Caki2 (cell line): ENCODE data around the gene XYLT2. TPM values are rescaled to one million over a fixed set of nuclear protein-coding genes. Genes with fewer than 3 reads are reported as not detected.
"Not testable (repeated sequence)": the region's sequence is repeated elsewhere in the genome, so short reads cannot be mapped to it uniquely, and the experiment has no call there.

Experiments used
- DNase-seq: peaks from one replicate; pipeline ENCODE4 v3.0.0-alpha.2; 2015; ENCODE audit warnings: low read depth
- in situ Hi-C: cut with HindIII; loops from 2 replicates; pipeline ENCODE4 v1.10.0; 2016; ENCODE audit warnings: low sequenced_read_pairs, low pct_unique_long_range_greater_than_20kb, mixed read lengths
- total RNA-seq: library from RNA; depleted of rRNA; stranded (reverse); fragments of >200 nt; shearing (Covaris generic); gene quantifications from 2 replicates; pipeline ENCODE4 v1.2.3, GENCODE V29; 2014; ENCODE audit warnings: low replicate concordance

The XYLT2 gene
- total RNA-seq, 1 experiment from 2014 or later, result 39.4 TPM

DNA sequence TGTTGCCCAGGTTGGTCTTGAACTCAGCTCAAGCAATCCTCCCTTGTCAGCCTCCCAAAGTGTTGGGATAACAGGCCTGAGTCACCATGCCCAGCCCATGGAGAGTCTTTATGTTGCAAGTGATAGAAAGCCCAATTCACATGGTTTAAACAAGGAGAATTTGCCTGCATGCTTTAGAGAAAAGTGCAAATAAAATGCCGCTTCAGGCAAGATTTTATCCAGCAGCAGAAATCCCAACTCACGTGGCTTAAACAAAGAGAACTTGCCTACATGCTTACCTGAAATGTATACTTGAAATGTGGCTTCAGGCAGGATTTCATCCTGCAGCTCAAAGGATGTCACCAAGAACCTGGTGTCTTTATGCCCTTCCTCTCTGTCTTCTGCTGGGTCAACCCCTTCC, 28.8 kb upstream of the XYLT2 start:
- in situ Hi-C loops, result no loop called here
- no peak for DNase-seq

DNA sequence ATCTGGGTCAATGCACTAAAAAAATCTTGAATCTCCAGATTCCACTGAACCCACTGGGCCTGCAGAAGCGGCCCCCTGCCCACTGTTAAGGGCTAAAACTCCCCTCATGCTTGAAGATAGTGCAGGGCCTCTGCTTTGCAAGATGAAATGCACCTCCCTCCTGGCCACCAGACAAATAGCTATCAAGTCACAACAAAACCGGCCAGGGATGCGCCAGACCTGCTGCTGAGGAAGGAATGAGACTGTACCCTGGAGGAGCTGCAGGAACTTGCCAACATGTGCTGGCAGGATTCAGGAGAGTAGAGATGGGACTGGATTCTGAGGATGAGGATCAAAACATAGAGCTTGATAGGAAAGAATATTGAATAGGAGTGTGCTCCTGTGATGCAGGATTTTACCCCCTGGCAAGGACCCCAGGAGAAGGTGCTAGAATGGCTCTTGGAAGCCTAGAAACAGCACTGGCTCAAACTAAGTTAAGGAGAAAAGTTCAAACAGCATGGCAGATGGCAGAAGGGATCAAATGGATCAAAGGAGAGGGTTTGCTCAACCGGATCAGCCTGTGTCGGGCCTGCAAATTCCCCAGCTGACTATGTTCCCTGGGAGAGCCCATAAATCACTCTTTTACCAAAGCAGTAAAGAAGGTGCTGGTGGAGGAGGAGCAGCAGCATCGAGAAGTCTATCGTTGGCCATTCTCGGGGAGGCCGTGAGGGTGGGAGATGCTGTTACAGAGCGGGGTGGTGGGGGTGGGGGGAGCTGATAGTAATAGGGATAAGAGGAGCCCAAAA, 27.2 kb upstream of the XYLT2 start:
- DNase-seq, result no peak
- in situ Hi-C loops, result no loop called here

DNA sequence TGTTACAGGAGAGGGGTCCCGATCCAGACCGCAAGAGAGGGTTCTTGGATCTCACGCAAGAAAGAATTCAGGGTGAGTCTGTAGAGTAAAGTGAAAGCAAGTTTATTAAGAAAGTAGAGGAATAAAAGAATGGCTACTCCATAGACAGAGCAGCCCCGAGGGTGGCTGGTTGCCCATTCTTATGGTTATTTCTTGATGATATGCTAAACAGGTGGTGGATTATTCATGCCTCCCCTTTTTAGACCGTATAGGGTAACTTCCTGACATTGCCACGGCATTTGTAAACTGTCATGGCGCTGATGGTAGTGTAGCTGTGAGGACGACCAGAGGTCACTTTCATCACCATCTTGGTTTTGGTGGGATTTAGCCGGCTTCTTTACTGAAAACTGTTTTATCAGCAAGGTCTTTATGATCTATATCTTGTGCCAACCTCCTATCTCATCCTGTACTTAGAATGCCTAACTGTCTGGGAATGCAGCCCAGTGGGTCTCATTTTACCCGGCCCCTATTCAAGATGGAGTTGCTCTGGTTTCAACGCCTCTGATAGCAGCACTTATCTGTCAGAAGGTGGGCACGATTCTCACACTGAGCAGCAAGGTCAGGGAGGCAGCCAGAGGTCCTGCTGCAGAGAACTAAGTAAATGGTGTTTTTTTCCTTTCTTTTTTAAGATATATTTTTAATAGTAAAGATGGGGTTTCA, 26.5 kb upstream of the XYLT2 start:
- in situ Hi-C loops, result no loop called here
- DNase-seq, result no peak

DNA sequence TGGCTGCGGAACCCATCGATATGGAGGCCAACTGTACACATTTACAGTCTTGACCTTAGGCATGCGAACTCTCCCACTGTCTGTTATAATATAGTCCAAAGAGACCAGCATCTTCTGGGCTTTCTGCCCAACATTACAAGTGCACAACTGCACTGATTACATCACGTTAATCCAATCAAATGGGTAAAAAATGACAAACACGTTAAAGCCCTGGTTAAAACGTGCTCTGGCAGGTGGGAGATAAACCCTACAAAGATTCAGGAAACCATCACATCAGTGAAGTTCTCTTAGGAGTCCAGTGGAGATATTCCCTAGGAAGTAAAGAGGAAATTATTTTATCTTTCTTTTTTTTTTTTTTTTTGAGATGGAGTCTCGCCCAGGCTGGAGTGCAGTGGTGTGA, 23.7 kb upstream of the XYLT2 start:
- in situ Hi-C loops, result no loop called here
- DNase-seq, result no peak

DNA sequence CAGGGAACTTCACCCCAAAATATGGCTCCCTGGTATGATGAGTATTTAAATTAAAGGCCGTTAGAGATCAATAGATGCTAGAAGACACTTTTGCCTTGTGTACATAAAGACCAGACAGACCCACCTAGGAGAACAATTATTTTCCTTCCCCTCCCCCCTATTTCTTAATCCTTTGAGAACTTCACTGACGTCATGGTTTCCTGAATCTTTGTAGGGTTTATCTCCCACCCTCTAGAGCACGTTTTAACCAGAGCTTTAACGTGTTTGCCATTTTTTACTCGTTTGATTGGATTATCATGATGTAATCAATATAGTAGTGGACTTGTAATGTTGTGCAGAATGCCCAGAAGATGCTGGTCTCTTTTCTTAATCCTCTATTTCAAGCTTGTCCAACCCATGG, 22.9 kb upstream of the XYLT2 start:
- in situ Hi-C loops, result no loop called here

DNA sequence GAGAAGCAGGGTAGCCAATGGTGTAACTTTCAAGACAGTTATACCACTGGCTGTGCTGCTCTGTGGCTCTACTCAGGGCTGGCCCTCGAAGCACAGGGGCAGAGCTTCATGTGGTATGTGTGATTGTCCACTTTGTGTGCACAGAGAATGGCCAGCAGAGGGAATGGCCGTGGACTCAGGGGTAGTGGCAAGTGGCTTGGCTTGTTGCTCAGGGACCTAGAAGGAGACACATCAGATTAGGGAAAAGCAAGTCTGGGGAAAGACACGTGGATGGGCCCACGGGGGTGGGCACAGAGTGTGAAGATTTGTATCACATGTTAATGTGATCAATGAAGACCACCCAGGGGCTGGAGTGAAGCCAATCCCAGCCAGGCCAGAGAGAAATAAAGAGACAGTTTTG, 20.0 kb upstream of the XYLT2 start:
- in situ Hi-C loops, result no loop called here
- no peak for DNase-seq

More for the DNA sequence above, 22.9 kb upstream of the XYLT2 start:
- no peak for DNase-seq

DNA sequence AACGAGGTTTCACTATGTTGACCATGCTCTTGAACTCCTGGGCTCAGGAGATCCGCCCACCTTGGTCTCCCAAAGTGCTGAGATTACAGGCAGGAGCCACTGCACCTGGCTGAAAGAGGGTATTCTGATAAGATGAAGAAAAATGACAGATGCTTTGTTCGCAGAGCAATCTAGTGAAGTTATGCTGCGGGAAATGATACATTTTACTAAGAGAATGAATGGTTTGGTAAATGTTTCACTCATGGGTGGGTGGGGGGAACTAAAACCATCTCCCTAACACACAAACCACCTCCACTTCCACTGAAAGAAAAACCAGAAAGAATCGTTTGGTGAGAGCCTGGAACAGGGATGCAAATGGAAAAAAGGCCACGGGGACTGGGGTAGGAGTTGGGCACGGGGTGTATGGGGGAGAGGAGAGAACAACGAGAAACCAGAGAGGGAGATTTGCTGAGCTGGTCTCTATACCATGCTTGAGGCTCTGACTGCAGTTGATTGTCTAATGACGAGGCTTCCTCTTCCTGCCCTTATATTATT, 19.0 kb upstream of the XYLT2 start:
- in situ Hi-C loops, result no loop called here
- DNase-seq, result no peak

DNA sequence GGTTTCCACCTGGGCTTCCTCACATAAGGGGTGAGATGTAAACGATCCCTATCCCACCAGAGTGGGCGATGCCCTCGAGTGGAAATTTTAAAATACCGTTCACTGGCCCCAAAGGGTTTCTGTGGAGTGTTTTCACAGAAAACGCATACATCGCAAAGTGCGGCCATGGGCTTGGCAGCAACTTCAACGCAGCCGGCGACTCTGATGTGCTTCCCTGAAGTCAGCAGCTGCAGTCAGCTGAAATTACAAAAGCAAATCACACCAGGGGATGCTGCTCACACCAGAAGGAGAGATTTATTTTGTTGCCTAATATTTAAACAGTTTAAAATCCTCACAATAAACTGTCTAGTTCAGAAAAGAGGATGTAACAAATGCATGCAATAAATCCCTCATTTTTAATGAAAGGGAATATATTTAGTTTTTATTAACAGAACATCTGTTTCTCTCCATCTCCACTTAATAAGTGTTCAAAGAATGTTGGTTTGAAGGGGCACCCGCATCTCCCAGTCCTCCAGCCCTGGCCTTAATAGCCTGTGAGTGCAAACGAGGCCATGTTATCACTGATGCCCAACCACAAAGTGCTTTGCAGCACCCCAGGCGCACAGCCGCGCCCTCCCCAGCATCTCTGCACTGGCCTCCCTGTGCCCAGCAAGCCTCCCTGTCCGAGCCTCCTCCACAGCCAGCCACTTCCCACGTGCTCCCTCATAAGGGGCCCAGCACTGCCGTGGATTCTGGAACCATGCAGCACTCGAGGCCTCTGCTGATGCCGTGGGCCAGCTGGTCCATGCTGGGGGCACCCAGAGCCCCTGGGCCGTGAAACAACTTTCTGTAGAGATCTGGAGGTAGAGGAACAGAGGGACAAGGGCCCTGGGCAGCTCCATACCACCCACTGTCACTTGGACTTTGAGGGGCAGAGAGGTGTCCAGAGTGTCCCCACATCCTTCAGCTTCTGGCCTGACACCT, 17.3 kb upstream of the XYLT2 start:
- DNase-seq, result no peak
- in situ Hi-C loops, result no loop called here

DNA sequence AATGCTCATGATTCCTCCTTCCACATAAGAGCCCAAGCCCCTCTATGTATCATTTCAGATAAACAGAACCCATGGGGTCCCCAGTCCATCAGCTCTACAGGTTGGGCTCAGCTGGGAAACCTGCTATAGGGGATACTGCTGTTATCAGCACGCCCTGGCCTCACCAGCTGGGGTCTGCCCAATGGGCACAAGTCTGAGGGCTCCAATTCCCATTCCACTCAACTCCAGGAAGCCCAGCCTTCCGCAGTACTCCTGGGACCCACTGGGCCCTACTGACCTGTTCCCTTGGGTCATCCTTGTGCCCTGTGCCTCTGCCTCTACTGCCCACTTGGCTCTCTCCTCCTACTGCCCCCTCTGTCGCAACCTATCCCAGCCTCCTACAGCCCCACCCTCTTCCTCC, 16.2 kb upstream of the XYLT2 start:
- no peak for DNase-seq
- in situ Hi-C loops, result no loop called here

DNA sequence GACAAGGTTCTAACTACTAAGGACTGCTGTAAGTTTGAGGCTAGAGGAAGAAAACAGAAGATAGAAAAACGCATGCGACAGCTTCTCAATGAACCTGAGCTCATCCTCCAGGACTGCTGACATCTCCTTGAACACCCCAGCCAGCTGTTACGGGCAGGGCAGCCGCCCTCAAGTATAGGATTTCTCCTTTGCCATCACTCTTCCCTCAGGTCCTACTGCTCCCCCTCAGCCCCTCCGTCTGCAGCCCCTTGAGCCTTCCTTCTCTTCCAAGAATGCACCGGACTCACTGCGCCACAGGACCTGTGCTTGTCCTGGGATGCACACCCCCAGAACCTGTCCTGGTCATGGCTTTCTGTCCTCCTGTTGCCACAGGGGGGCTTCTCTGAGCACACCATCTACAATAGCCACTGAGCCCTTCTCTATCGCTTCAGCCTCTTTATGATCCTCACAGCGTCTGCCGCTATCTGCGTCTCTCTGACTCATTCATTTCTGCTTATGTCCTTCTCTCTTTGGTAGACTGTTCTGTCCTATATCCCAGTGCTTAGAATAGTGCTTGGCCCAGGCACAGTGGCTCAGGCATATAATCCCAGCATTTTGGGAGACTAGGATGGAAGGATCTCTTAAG, 15.7 kb upstream of the XYLT2 start:
- DNase-seq, result no peak
- in situ Hi-C loops, result no loop called here

DNA sequence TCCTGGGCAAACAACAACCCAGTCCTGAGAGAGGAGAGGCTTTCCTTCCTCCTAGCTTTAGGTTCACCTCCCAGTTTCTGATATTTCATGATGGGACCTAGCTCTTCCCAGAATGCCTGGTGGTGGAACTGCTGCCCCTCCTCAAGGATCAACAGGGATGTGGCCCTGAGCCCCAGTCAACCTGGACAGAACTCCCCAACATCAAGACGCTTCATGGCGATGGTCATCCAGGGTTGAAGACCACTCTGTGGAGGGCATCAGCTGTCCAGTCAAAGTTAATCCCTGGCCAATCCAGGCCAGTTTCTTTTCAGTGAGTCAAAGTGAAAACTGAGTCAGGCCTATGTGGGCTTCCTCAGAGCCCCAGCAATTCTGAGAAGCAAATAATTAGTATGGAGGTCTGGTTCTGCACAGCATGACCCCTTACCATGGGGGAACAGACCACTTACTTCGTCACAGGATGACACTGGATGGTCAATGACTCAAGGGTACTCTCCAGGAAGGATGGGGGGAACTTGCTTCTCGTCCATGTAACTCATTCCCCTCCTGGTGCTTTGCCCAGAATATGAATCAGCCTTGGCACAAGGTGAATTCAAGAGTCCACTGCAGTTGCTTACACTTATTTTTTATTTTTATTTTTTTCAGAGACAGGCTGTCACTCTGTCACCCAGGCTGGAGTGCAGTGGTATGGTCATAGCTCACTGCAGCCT, 14.7 kb upstream of the XYLT2 start:
- DNase-seq, result no peak
- in situ Hi-C loops, result no loop called here

DNA sequence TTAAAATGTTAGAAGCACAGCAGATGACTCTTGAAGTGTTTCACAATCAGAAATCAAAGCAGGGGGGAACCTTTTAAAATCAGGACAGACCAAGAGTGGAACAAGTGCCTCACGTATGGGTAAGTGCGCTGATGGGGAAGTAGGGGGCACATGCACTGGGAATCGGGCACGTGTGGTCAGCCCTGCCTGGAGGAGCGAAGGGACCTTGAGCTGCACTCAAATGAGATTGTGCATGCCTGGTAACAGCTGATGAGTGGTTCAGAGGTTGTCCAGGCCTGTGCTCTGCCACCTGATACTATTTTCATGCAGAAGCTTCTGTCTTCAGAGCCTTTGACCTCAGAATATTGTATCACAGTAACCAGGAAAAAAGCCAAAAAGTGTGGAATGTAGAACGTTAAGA, 13.7 kb upstream of the XYLT2 start:
- in situ Hi-C loops, result no loop called here
- DNase-seq, result no peak

DNA sequence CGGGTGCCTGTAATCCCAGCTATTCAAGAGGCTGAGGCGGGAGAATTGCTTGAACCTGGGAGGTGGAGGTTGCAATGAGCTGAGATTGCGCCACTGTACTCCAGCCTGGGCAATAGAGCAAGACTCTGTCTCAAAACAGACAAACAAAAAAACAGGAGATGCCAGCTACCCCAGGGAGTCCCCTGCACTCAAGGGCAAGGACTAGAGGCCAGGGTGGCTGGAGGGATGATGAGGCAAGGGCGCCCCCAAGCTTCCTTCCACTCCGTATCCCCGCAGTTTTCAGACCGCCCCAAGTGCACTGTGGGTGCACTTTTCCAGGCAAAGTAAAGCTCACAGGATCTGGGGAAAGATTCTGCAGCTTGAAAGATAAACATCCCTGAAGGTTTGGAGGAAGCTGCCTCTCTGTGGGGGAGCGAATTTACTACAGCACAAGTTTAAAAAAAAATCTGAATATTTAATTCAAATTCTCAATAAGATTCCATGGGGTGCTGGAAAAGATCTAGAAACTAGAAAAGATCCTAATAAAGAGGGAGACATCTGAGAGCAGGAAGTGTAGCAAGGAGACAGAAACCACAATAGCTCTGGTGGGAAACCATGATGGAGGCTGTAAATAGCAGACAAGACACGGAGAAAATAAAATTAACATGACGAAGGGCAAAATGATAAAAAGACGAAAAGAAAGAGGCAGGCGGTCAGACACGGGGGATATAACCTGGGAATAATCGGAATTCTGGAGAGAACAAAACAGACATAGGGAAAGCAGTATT, 12.5 kb upstream of the XYLT2 start:
- in situ Hi-C loops, DNase-seq: not testable (repeated sequence)

DNA sequence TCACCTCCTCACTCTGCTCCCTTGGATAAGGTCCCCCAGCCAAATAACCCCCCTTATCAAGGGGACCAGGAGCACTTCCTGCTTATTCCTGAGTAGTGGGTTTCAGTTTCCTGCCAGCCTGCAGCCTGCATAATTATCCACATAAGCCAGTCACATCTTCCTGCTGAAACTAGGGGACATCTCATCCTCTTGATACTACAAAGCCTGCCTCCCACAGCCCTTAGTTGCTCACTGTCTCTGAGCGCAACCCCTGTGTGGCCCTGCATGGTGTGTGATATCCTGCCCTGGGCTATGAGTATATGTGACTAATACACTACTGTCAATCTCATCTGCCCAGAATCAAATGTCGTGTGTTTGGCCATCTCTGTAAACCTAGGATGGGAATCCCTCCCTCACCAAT, 8.0 kb upstream of the XYLT2 start:
- in situ Hi-C loops, result no loop called here
- DNase-seq, result no peak

DNA sequence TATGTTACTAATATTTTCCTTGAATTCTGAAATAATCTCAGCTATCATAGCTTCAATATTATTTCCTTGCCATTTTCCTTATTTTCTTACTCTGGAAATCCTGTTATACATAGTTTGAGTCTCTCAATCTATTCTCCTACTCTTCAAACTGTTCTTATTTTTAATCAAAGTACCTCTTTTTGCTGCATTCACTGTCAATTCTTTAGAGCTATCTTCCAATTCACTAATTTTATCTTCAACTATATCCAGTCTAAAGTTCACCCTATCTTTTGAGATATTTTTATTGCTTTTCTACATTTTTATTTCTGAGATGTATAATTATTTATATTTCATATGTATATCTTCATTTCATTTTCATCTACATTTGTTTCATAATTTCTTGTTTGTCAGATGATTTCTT, 7.3 kb upstream of the XYLT2 start:
- DNase-seq, result no peak
- in situ Hi-C loops, result no loop called here

DNA sequence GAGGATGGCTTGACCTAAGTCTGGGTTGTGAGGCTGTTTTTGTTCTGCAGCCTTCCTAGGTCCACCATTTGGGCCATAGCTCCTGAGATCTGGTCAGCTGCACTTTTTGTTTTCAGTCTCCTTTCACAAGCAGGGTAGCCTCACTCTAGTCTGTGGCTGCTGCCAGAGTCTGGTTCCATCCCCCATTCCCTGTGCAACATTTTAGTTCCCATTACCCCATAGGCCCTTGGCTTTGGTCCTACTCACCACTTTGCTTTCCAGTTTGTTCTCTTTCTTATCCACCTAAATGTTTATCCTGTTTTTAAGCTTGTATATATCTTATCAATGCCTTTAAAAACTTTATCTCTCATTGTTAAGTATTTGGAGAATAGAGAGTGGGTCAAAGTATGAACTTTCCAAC, 6.5 kb upstream of the XYLT2 start:
- in situ Hi-C loops, result no loop called here
- DNase-seq, result no peak

DNA sequence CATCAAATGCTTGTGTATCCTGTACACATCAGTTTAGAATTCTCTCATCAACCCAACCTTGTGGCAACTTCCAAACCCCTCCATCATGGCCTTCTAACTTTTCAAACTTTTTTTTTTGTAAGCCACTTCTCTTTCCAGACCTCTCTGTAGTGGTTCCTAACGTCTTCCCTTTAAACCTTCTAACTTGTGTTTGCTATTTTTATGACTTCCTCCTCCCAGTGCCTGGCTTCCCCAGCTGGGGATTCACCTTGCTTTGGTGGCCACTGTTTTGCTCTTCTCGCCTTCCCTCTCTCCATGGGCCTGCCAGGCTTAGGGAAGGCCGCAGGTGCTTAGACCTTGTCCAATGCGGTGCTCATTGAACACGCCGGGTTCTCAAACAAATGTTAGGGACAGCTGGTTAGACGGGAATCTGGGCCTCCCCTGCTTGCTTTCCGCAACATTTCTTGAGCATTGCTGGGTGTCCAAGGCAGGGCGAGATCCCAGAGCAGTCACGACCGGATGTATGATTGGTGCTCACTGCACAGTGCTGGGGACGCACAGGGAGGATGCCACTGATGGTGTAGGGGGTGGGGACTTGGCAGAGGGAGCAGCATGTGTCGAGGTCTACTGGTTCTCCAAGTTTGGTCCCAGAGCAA, 1.1 kb upstream of the XYLT2 start:
- in situ Hi-C loops, result no loop called here
- no peak for DNase-seq
